ENCODE data around the gene USP16.

The USP16 gene

GRCh38 chr21:29085106-29085752, 60.8 kb downstream of the USP16 start:
- DNase-seq = no peak

GRCh38 chr21:29091033-29091432, 66.6 kb downstream of the USP16 start:
- no peak for DNase-seq

DNA sequence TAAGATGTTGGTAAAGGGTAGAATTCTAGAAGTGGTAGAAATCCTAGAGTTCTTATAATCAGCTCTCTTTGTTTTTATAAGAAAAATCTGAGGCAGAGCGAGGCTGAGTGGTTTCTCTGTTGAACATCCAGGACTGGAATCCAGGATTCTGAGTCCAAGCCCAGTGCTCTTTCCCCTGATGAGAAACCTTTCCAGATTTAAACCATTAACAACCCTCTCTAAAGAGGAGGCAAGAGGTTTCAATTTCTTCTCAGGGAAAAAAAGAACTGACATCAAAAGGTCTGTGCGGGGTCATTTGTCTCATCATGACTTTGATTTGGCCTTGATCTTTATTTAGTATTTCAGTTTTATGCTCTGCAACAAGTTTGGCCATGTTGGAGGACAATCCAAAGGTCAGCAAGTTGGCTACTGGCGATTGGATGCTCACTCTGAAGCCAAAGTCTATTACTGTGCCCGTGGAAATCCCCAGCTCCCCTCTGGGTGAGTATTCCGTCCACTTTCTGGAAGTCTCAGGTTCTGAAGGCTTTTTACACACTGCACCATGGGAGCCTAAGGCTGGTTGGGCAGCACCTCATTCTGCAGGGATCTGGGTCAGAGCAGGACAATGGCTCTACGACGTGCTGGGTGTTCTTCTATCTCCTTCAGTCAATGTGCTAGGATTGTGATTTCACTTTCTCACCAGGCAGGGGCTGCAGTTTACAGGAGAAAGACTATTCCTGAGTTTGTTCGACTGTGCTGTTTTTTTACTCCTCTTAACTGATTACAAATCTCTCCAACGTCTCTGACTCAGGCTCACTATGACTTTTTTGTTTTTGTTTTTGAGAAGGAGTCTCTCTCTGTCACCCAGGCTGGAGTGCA, 67.9 kb downstream of the USP16 start:
- DNase-seq = no peak

DNA sequence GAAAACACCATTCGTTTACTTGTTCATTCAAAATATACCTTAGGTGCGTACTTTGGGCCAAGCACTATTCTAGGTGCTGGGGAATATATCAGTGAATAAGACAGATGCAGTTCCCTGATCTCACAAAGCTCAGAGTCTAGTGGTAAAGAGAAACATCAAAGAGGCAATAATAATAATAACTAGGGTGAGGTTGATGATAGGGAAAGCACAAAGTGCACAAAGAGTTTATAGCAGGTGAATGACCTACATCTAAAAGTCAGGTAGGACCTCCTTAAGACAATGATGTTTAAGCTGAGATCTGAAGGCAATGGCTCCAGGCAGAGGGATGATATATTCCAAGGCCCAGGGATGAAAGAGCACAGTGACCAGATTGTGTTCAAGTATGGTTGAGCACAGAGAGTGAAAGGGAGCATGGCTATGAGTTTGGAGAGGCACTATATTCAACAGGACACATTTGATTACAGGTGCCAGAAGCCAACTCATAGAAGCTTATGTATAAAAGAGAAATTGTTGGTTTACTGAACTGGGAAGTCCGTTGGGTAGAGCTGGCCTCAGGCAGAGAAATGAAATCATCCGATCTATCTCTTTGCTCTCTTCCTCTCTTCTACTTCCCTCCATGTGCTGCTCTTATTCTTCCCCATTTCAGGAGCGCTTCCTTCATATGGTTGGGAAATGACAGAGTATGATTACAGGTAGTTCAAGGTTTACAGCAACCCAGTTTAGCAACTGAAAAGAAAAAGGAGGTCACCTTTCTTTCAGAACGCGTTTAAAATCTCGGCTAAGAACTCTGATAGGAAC, 71.9 kb downstream of the USP16 start:
- DNase-seq = no peak

GRCh38 chr21:29098156-29098555, 73.7 kb downstream of the USP16 start:
- no peak for DNase-seq

GRCh38 chr21:29102791-29103257, 78.4 kb downstream of the USP16 start:
- DNase-seq = no peak
